HCT116 (cell line): ENCODE data around the gene HPCA.

Experiments used
- CTCF ChIP-seq, 3 experiments: fragments of 200-600 bp in 1 of 3; sonication (generic) in 1 of 3; IDR thresholded peaks in 2 of 3; conservative IDR thresholded peaks in 1 of 3; 2 replicates each; pipeline ENCODE4 v1.5.1; 2012 to 2017; ENCODE audit warnings: low read depth in 2 of 3, low read length in 2 of 3, antibody characterized with exemption in 1 of 3, borderline replicate concordance in 1 of 3, control low read depth in 1 of 3, mild to moderate bottlenecking in 1 of 3, mixed read lengths in 1 of 3, mixed run types in 1 of 3, moderate library complexity in 1 of 3; ENCODE audit not compliant: insufficient read depth in 1 of 3
- EGR1 ChIP-seq: IDR thresholded peaks from 2 replicates; pipeline ENCODE4 v1.6.1; 2012; ENCODE audit warnings: low read depth
- EZH2 ChIP-seq: fragments of 200-600 bp; sonication (generic); IDR thresholded peaks from 2 replicates; pipeline ENCODE4 v1.6.1; 2017; ENCODE audit warnings: antibody characterized with exemption, mixed run types
- EZH2phosphoT487 ChIP-seq: fragments of 200-600 bp; IDR thresholded peaks from 2 replicates; pipeline ENCODE4 v1.6.1; 2018; ENCODE audit warnings: antibody characterized with exemption, borderline replicate concordance
- JUND ChIP-seq: IDR thresholded peaks from 2 replicates; pipeline ENCODE4 v1.6.1; 2012
- MAX ChIP-seq: IDR thresholded peaks from 2 replicates; pipeline ENCODE4 v1.6.1; 2012
- POLR2A ChIP-seq: IDR thresholded peaks from 2 replicates; pipeline ENCODE4 v1.7.0; 2011; ENCODE audit warnings: borderline replicate concordance; ENCODE audit not compliant: insufficient read depth, insufficient read length; ENCODE audit errors: extremely low read depth
- RAD21 ChIP-seq: IDR thresholded peaks from 2 replicates; pipeline ENCODE4 v1.6.1; 2012; ENCODE audit warnings: low read depth, mild to moderate bottlenecking
- REST ChIP-seq: IDR thresholded peaks from 2 replicates; pipeline ENCODE4 v1.6.1; 2012; ENCODE audit warnings: low read depth
- SIN3A ChIP-seq: IDR thresholded peaks from 2 replicates; pipeline ENCODE4 v1.6.1; 2012; ENCODE audit warnings: low read depth
- SP1 ChIP-seq: IDR thresholded peaks from 2 replicates; pipeline ENCODE4 v1.6.1; 2012; ENCODE audit warnings: low read depth
- ZNF274 ChIP-seq: fragments of 200-500 bp; sonication (Bioruptor generic); IDR thresholded peaks from 2 replicates; pipeline ENCODE4 v1.6.1; 2014; ENCODE audit warnings: mild to moderate bottlenecking, low read depth, low read length, inconsistent platforms

- no peak for TF ChIP-seq POLR2A
- no peak for TF ChIP-seq CTCF (IDR thresholded peaks at IDR 0.05 in 2 of 3, conservative IDR thresholded peaks at IDR 0.05 in 1 of 3; ENCODE audit: borderline replicate concordance in 1 of 3, insufficient read depth in 1 of 3, low read depth in 2 of 3, low read length in 2 of 3)
- no peak for TF ChIP-seq JUND
- TF ChIP-seq SIN3A, result no peak
- no peak for TF ChIP-seq REST
- no peak for TF ChIP-seq SP1
- TF ChIP-seq EGR1, result no peak
- TF ChIP-seq EZH2phosphoT487, result no peak
- TF ChIP-seq EZH2, result no peak
- TF ChIP-seq RAD21, result no peak
- TF ChIP-seq ZNF274, result no peak
- TF ChIP-seq MAX, result no peak
Observed at GRCh38 chr1:32867671-32868070, 18.6 kb upstream of the HPCA start.
